H1 (cell line): ENCODE results near the gene CMIP. TPM values are rescaled to one million over a fixed set of nuclear protein-coding genes. Genes with fewer than 3 reads are reported as not detected.

Source experiments
- CTCF ChIA-PET: fragments of 300-600 bp; sonication (Branson Sonifier 250); formaldehyde crosslinking; loops from one replicate; lab custom pipeline; 2021; ENCODE audit not compliant: partially characterized antibody; lab: Charles Lee
- POLR2A ChIA-PET: fragments of 300-600 bp; sonication (Branson Sonifier 250); formaldehyde crosslinking; loops from one replicate; lab custom pipeline; 2021; ENCODE audit warnings: inconsistent platforms; ENCODE audit not compliant: partially characterized antibody; lab: Charles Lee
- DNase-seq, 2 experiments: peaks; one replicate each; pipeline versions ENCODE4 v3.0.0 to v3.0.0-alpha.2; 2010 to 2022; ENCODE audit warnings: low spot score in 2 of 2, low read depth in 1 of 2, mixed read lengths in 1 of 2
- FAIRE-seq: peaks from 2 replicates; lab custom pipeline; 2011; peaks lifted over from hg19 to GRCh38; lab: Jason Lieb, UNC
- H2AFZ ChIP-seq: 2 replicates; pipeline ENCODE4 v1.8.1; 2012; ENCODE audit warnings: low read length, inconsistent platforms
- H2AK5ac ChIP-seq: 2 replicates; pipeline ENCODE4 v1.6.1; 2013; ENCODE audit warnings: low read depth, low read length
- H2BK120ac ChIP-seq: replicated peaks from 2 replicates; pipeline ENCODE3; 2013; ENCODE audit warnings: low read depth, low read length, inconsistent platforms
- H2BK12ac ChIP-seq: 2 replicates; pipeline ENCODE4 v1.6.1; 2013; ENCODE audit warnings: low read depth, low read length
- H2BK15ac ChIP-seq: 2 replicates; pipeline ENCODE4 v1.6.1; 2013; ENCODE audit warnings: low read length
- H2BK20ac ChIP-seq: 2 replicates; pipeline ENCODE4 v1.6.1; 2013; ENCODE audit warnings: low read length
- H2BK5ac ChIP-seq: 2 replicates; pipeline ENCODE4 v1.6.1; 2013; ENCODE audit warnings: low read depth, low read length
- H3K14ac ChIP-seq: 2 replicates; pipeline ENCODE4 v1.6.1; 2013; ENCODE audit warnings: inconsistent platforms; ENCODE audit not compliant: insufficient read length
- H3K18ac ChIP-seq: 2 replicates; pipeline ENCODE4 v1.6.1; 2013; ENCODE audit warnings: low read length; ENCODE audit errors: extremely low read depth
- H3K23ac ChIP-seq: 2 replicates; pipeline ENCODE4 v1.6.1; 2013; ENCODE audit warnings: inconsistent platforms; ENCODE audit not compliant: insufficient read length
- H3K23me2 ChIP-seq: 2 replicates; pipeline ENCODE4 v1.6.1; 2013; ENCODE audit warnings: low read depth, low read length
- H3K27ac ChIP-seq: 2 replicates; pipeline ENCODE4 v1.6.1; 2011; ENCODE audit warnings: low read depth, low read length, inconsistent platforms
- H3K27me3 ChIP-seq, 4 experiments: replicated peaks in 1 of 4; 1 replicate in 1 of 4; 2 replicates in 3 of 4; pipeline versions ENCODE4 v1.6.1 to v1.8.1; 2011 to 2013; ENCODE audit warnings: low read length in 3 of 4, mild to moderate bottlenecking in 3 of 4, inconsistent platforms in 2 of 4, mixed read lengths in 2 of 4, moderate library complexity in 1 of 4; ENCODE audit not compliant: control insufficient read depth in 3 of 4, insufficient read depth in 3 of 4; ENCODE audit errors: extremely low read depth in 1 of 4
- H3K36me3 ChIP-seq, 4 experiments: 2 replicates each; pipeline versions ENCODE4 v1.6.1 to v1.8.1; 2011 to 2013; ENCODE audit warnings: mild to moderate bottlenecking in 4 of 4, low read length in 3 of 4, moderate library complexity in 2 of 4, control low read depth in 1 of 4, inconsistent platforms in 1 of 4; ENCODE audit not compliant: insufficient read depth in 4 of 4, control insufficient read depth in 2 of 4
- H3K4ac ChIP-seq: replicated peaks from 2 replicates; pipeline ENCODE3; 2013; ENCODE audit warnings: low read length, low read depth, mixed read lengths, inconsistent platforms; ENCODE audit not compliant: insufficient read length
- H3K4me1 ChIP-seq, 4 experiments: replicated peaks in 1 of 4; 1 replicate in 1 of 4; 2 replicates in 3 of 4; pipeline versions ENCODE4 v1.6.1 to v1.8.1; 2011 to 2013; ENCODE audit warnings: low read length in 3 of 4, inconsistent platforms in 2 of 4, mixed read lengths in 1 of 4; ENCODE audit not compliant: insufficient read depth in 4 of 4, control insufficient read depth in 3 of 4
- H3K4me2 ChIP-seq, 2 experiments: 2 replicates each; pipeline versions ENCODE4 v1.6.1 to v1.8.1; 2011 to 2013; ENCODE audit warnings: low read depth in 2 of 2, low read length in 2 of 2, control low read depth in 1 of 2, inconsistent platforms in 1 of 2, mild to moderate bottlenecking in 1 of 2; ENCODE audit not compliant: insufficient read depth in 1 of 2
- H3K4me3 ChIP-seq, 4 experiments: fragments of 200-600, 300-600 bp in 1 of 4; sonication (generic), shearing (Covaris generic), sonication (Bioruptor Twin) in 1 of 4; 2 replicates each; pipeline versions ENCODE4 v1.5.1 to v1.8.1; 2011 to 2016; ENCODE audit warnings: low read length in 4 of 4, low read depth in 3 of 4, control low read depth in 2 of 4, inconsistent platforms in 2 of 4, mild to moderate bottlenecking in 2 of 4, mixed read lengths in 1 of 4, moderate library complexity in 1 of 4; ENCODE audit not compliant: insufficient read depth in 2 of 4; ENCODE audit errors: extremely low read depth in 1 of 4
- H3K56ac ChIP-seq: replicated peaks from 2 replicates; pipeline ENCODE3; 2013; ENCODE audit warnings: low read depth, mild to moderate bottlenecking, mixed read lengths, low read length, inconsistent platforms; ENCODE audit not compliant: insufficient read length
- H3K79me1 ChIP-seq: 2 replicates; pipeline ENCODE4 v1.6.1; 2013; ENCODE audit warnings: low read depth, low read length, control low read depth
- H3K79me2 ChIP-seq, 2 experiments: 2 replicates each; pipeline versions ENCODE4 v1.6.1 to v1.8.1; 2012 to 2013; ENCODE audit warnings: low read length in 2 of 2, mild to moderate bottlenecking in 2 of 2, inconsistent platforms in 1 of 2; ENCODE audit not compliant: insufficient read depth in 2 of 2, control insufficient read depth in 1 of 2
- H3K9ac ChIP-seq, 4 experiments: replicated peaks in 1 of 4; 1 replicate in 1 of 4; 2 replicates in 3 of 4; pipeline versions ENCODE4 v1.6.1 to v1.8.1; 2011 to 2013; ENCODE audit warnings: low read depth in 3 of 4, low read length in 3 of 4, control low read depth in 2 of 4, mild to moderate bottlenecking in 2 of 4, moderate library complexity in 2 of 4, inconsistent platforms in 1 of 4; ENCODE audit errors: extremely low read depth in 1 of 4
- H3K9me3 ChIP-seq, 2 experiments: 2 replicates each; pipeline versions ENCODE4 v1.6.1 to v1.8.1; 2012 to 2013; ENCODE audit warnings: mild to moderate bottlenecking in 2 of 2, moderate library complexity in 2 of 2, control low read depth in 1 of 2, inconsistent platforms in 1 of 2, low read depth in 1 of 2, low read length in 1 of 2, mixed read lengths in 1 of 2; ENCODE audit not compliant: insufficient read depth in 2 of 2
- H4K20me1 ChIP-seq, 2 experiments: replicated peaks in 1 of 2; 2 replicates each; pipeline versions ENCODE3 to v1.8.1; 2011 to 2013; ENCODE audit warnings: inconsistent platforms in 2 of 2, low read length in 2 of 2, mild to moderate bottlenecking in 1 of 2; ENCODE audit not compliant: insufficient read depth in 2 of 2, control insufficient read depth in 1 of 2
- H4K5ac ChIP-seq: 2 replicates; pipeline ENCODE4 v1.6.1; 2013; ENCODE audit warnings: low read length, low read depth, mixed read lengths, inconsistent platforms; ENCODE audit not compliant: insufficient read length
- H4K8ac ChIP-seq: 2 replicates; pipeline ENCODE4 v1.8.0; 2013; ENCODE audit warnings: mild to moderate bottlenecking, moderate library complexity, low read length, inconsistent platforms; ENCODE audit not compliant: insufficient read depth; ENCODE audit errors: extremely low read depth
- H4K91ac ChIP-seq: replicated peaks from 2 replicates; pipeline ENCODE3; 2013; ENCODE audit warnings: low read length, mixed read lengths, inconsistent platforms; ENCODE audit not compliant: insufficient read length
- ASH2L ChIP-seq: fragments of 200-600, 300-600 bp; sonication (generic); IDR thresholded peaks from one replicate; pipeline ENCODE4 v1.7.1; 2017; ENCODE audit warnings: low read length
- BRCA1 ChIP-seq: IDR thresholded peaks from 2 replicates; pipeline ENCODE4 v1.6.1; 2012; ENCODE audit warnings: low read depth, low read length, improper control_type of control experiment
- JUN ChIP-seq: IDR thresholded peaks from 2 replicates; pipeline ENCODE4 v1.6.1; 2011; ENCODE audit warnings: low read depth, mild to moderate bottlenecking, improper control_type of control experiment, low read length
- KDM1A ChIP-seq: fragments of 200-600, 300-600 bp; sonication (generic); IDR thresholded peaks from 2 replicates; pipeline ENCODE4 v1.7.1; 2016; ENCODE audit warnings: mild to moderate bottlenecking, low read length, borderline replicate concordance
- MAFK ChIP-seq: IDR thresholded peaks from 2 replicates; pipeline ENCODE4 v1.6.1; 2012; ENCODE audit warnings: low read depth, mild to moderate bottlenecking, improper control_type of control experiment, low read length
- NRF1 ChIP-seq: IDR thresholded peaks from 2 replicates; pipeline ENCODE4 v1.6.1; 2011; ENCODE audit warnings: mild to moderate bottlenecking, low read depth, low read length, improper control_type of control experiment
- POU5F1 ChIP-seq: IDR thresholded peaks from 2 replicates; pipeline ENCODE4 v1.6.1; 2011; ENCODE audit warnings: low read depth, mild to moderate bottlenecking, low read length, moderate library complexity
- RAD21 ChIP-seq, 2 experiments: IDR thresholded peaks in 1 of 2; conservative IDR thresholded peaks in 1 of 2; 2 replicates each; pipeline ENCODE4 v1.6.1; 2011; ENCODE audit warnings: low read depth in 2 of 2, low read length in 2 of 2, improper control_type of control experiment in 1 of 2, inconsistent platforms in 1 of 2, mild to moderate bottlenecking in 1 of 2, moderate library complexity in 1 of 2
- RXRA ChIP-seq: IDR thresholded peaks from 2 replicates; pipeline ENCODE4 v1.6.1; 2011; ENCODE audit warnings: low read depth, mild to moderate bottlenecking, low read length, moderate library complexity; ENCODE audit not compliant: insufficient read depth
- SP2 ChIP-seq: IDR thresholded peaks from 2 replicates; pipeline ENCODE4 v1.6.1; 2012; ENCODE audit warnings: mild to moderate bottlenecking, low read length, inconsistent platforms
- TAF1 ChIP-seq: IDR thresholded peaks from 2 replicates; pipeline ENCODE4 v1.6.1; 2011; ENCODE audit warnings: mild to moderate bottlenecking, low read depth, low read length
- TAF7 ChIP-seq: optimal IDR thresholded peaks from 2 replicates; pipeline ENCODE3; 2011; ENCODE audit warnings: low read depth, mild to moderate bottlenecking, inconsistent platforms, low read length, moderate library complexity, borderline replicate concordance
- TEAD4 ChIP-seq: IDR thresholded peaks from 2 replicates; pipeline ENCODE4 v1.6.1; 2012; ENCODE audit warnings: low read depth, low read length, inconsistent platforms, mixed read lengths
- WGBS, 2 experiments: shearing (Covaris generic) in 1 of 2; methylation state at CpG; one replicate each; pipeline versions ENCODE4 v1.1.6 to v1.1.7; 2013 to 2015; ENCODE audit warnings: low lambda C conversion rate in 2 of 2, mixed read lengths in 2 of 2, inconsistent platforms in 1 of 2, low coverage in 1 of 2, missing lambda C conversion rate in 1 of 2; ENCODE audit not compliant: insufficient replicate concordance in 2 of 2, insufficient coverage in 1 of 2, insufficient read length in 1 of 2; ENCODE audit errors: extremely low coverage in 1 of 2, missing lambda C conversion rate in 1 of 2; 5-methylcytosine and 5-hydroxymethylcytosine counted together
- polyA plus RNA-seq, 7 experiments: library from polyadenylated mRNA; depleted of rRNA in 3 of 7; stranded (reverse) in 5 of 7; unstranded in 2 of 7; fragments of >200 nt in 5 of 7; fragments of 200-250 nt in 2 of 7; gene quantifications; 1 replicate in 5 of 7; 2 replicates in 1 of 7; 4 replicates in 1 of 7; pipeline versions ENCODE4 v1.2.1 to v1.2.3, GENCODE V29; 2011 to 2013; ENCODE audit warnings: missing spikeins in 2 of 7, mixed read lengths in 2 of 7
- total RNA-seq: library from RNA; stranded (reverse); fragmentation: NEBNext Ultra II Directional; extraction: Animal tissue kit (Norgen Biotek cat#: 25700); gene quantifications from 2 replicates; pipeline ENCODE4 v1.2.1, GENCODE V29; 2021
- TF ChIP-seq, protein P1 (sequence below): IDR thresholded peaks from 2 replicates; pipeline ENCODE4 v1.6.1; 2012; ENCODE audit warnings: inconsistent platforms

Gene CMIP
- total and polyA plus RNA-seq, 2 of the 8 experiments (the other 6 are each of a cell fraction or from before 2014, with no cell fraction given) = 7.9 to 53.2 TPM

DNA sequence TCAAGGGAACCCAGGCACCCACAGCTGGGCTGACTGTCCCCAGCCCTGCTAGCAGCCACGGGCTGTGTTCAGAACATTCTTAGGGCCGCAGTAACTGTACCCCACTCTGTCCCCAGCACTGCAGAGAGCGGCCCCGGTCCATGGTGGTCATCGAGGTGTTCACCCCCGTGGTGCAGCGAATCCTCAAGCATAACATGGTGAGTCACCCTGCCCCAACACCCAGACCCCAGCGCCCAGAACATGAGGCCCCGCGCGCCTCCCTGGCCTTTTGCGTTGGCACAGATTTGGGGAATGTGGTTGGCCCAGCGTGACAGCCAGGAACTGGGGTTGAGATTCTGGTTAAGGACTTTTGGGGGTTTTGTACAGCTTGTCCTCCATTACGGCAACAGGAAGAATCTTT is 219.5 kb downstream of the CMIP start:
- no peak overlapping the region for H2AK5ac ChIP-seq
- no peak overlapping the region for H4K8ac ChIP-seq
- no peaks in the 10 kb centered on the region for H3K79me1 ChIP-seq
- TF ChIP-seq JUN = no peak
- no peak for TF ChIP-seq ASH2L
- TF ChIP-seq RAD21 (IDR thresholded peaks at IDR 0.05 in 1 of 2, conservative IDR thresholded peaks at IDR 0.05 in 1 of 2; ENCODE audit: low read depth in 2 of 2, low read length in 2 of 2) = no peak
- no peak for TF ChIP-seq SP2
- TF ChIP-seq MAFK = no peak
- TF ChIP-seq TEAD4 = no peak
- TF ChIP-seq RXRA = no peak
- no peak for TF ChIP-seq TAF7
- no peak for TF ChIP-seq NRF1
- TF ChIP-seq BRCA1 = no peak
- no peak for TF ChIP-seq TAF1
- no peak for TF ChIP-seq POU5F1
- no peak for TF ChIP-seq KDM1A
- TF ChIP-seq, protein P1, sequence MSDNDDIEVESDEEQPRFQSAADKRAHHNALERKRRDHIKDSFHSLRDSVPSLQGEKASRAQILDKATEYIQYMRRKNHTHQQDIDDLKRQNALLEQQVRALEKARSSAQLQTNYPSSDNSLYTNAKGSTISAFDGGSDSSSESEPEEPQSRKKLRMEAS = no peak
- H3K14ac ChIP-seq = no peak overlapping the region
- H2BK120ac ChIP-seq = no peak overlapping the region
- no peak overlapping the region for H3K4me3 ChIP-seq
- peaks cover 0 to 11% (median 0%) of the 10 kb centered on the region in 4 experiments; a peak in 4 of 8 replicates for H3K36me3 ChIP-seq
- no peak overlapping the region for H2BK15ac ChIP-seq
- FAIRE-seq = no peak
- H2BK20ac ChIP-seq = no peak overlapping the region
- no peak overlapping the region for H2AFZ ChIP-seq
- H4K20me1 ChIP-seq = no peaks in the 10 kb centered on the region
- 96% methylated on average over 14 of the region's 14 CpGs; no CpG with 5 or more reads in 1 of the 2 experiments for WGBS, 2 experiments
- H3K9me3 ChIP-seq = no peaks in the 10 kb centered on the region
- H3K23me2 ChIP-seq = peaks cover 3% of the 10 kb centered on the region; the same call in 1 of the 2 replicates
- H3K23ac ChIP-seq = no peak overlapping the region
- H3K27me3 ChIP-seq = no peaks in the 10 kb centered on the region
- H4K5ac ChIP-seq = no peak overlapping the region
- no peak overlapping the region for H3K18ac ChIP-seq
- no peak for DNase-seq
- no peak overlapping the region for H3K27ac ChIP-seq
- no peak overlapping the region for H3K9ac ChIP-seq
- no peak overlapping the region for H3K56ac ChIP-seq
- H2BK12ac ChIP-seq = no peak overlapping the region
- H3K4me1 ChIP-seq = peaks cover 0 to 10% (median 1%) of the 10 kb centered on the region in 4 experiments; a peak in 3 of 7 replicates
- no peak overlapping the region for H4K91ac ChIP-seq
- ChIA-PET CTCF (no interaction called here), POLR2A (interaction anchor here (1.2 kb wide), 1 partner anchor 9 kb away, joined by 3 read pairs; no protein-coding TSS in a partner anchor)
- no peaks in the 10 kb centered on the region for H3K79me2 ChIP-seq
- no peak overlapping the region for H2BK5ac ChIP-seq
- no peak overlapping the region for H3K4me2 ChIP-seq
- no peak overlapping the region for H3K4ac ChIP-seq
